GM19239 (cell line): ENCODE data around the gene REPS2.

ENCODE experiments used
- DNase-seq: peaks from one replicate; pipeline ENCODE4 v3.0.0; 2011; ENCODE audit warnings: low spot score; ENCODE audit not compliant: insufficient read length
- FAIRE-seq: peaks from 2 replicates; lab custom pipeline; 2011; peaks lifted over from hg19 to GRCh38; lab: Jason Lieb, UNC

The REPS2 gene

DNA sequence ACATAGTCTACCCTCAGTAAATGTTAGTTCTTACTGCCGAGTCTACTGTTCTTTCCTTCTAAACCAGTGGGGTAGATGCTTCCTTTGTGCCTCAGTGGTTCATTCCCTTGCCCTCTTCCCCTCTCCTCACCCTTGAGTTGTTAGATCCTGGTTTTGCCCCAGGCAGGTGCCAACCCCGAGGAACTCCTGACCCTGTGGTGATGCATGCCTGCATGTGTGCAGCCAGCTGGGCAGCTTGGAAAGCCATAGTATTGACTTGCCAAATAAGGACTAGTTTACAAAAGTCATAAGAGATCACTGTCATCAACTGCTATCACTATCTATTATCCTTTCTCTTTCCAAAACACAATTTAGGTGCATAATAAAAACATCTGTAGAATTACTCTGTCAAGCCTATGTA lies 50.9 kb downstream of the REPS2 start:
- DNase-seq (no peak), FAIRE-seq (no peak)

DNA sequence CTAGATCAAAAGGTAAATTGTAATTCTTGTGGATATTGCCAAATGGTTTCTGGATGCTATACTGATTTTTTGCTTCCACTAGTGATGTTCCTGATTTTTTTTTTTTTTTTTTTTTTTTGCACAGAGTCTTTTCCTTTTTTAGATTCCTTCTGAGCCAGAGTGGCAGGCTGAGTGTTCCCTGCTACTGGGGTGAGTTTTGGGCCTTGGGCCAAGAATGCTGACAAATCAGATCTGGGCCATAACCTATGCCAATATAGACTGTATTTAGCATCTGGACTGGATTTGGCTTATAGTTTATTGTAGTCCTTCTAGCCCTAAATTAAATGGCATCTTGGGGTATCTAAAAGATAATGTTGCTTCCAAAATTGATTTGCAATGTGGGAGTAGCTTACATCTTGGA lies 52.8 kb downstream of the REPS2 start:
- FAIRE-seq (no peak), DNase-seq (no peak)

DNA sequence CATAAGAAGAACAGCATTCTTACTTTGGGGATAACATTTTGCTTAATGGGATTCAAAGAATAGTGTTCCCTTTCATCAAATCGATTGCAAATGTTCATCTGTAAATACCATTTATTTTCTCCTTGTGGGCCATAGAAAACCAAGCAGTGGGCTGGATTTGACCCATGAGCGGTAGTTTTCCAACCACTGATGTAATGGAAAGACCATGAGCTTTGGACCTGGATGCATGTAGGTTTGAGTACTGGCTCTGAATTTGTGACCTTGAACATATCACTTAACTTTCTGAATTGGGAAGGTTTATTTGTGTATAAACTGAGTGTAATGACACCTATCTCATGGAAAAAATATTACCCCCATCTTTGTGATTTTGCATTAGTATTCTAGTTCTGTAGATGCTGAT lies 54.3 kb downstream of the REPS2 start:
- DNase-seq (no peak), FAIRE-seq (no peak)

DNA sequence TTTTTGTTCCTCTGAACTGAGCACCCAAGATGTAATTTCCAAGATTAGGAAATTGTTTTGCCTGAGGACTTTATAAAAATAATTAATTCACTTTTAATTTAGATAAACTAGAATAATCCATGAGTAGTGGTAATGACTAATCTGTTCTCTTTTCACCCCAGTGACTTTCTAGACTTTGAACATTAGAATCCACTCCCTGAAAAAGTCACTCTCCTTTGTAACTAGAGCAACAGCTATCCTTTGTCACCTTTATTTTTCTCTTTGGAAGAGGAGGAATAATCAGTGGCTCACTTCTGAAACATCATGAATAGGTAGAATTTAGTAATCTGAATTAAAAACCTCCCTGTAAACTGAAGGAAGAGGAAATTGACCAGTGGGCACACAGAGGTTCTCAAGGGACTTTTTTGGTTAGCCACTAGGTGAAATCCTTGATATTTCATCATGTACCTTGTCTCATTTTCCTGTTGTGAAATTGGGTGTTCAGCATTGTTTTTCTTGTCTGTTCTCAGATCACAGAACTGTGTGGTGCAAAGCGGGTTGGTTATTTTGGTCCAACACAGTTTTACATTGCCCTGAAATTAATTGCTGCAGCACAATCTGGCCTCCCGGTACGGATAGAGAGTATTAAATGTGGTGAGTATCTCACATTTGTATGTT lies 59.4 kb downstream of the REPS2 start:
- no peak for FAIRE-seq
- no peak for DNase-seq

DNA sequence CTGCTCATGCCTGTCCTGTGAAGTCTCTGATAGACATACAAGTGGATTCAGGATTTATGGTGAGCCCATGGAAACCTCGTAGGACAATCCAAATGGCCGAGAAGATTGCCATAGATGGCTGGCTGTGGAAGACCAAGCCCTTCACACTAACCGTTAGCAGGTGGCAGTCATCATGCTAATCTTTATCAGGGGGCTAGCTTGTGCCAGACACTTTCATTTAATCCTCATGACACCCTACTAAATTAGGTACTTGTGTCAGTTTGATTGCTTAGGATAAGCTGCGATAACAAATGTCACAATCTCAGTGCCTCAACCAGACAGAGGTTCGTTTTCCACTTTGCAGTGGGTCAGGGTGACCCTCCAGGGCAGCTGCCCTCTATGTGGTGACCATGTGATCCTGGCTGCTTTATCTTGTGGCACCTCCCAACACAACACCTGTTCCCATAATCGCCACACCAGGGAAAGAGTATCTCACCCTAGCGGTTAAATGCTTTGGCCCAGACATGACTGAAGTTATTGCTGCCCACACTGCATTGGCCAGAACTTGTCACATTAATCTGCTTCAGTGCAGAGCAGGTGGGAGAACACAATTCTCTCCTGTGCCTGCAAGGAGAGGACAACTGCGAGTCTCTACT lies 60.8 kb downstream of the REPS2 start:
- peak; percentile 2 for DNase-seq

DNA sequence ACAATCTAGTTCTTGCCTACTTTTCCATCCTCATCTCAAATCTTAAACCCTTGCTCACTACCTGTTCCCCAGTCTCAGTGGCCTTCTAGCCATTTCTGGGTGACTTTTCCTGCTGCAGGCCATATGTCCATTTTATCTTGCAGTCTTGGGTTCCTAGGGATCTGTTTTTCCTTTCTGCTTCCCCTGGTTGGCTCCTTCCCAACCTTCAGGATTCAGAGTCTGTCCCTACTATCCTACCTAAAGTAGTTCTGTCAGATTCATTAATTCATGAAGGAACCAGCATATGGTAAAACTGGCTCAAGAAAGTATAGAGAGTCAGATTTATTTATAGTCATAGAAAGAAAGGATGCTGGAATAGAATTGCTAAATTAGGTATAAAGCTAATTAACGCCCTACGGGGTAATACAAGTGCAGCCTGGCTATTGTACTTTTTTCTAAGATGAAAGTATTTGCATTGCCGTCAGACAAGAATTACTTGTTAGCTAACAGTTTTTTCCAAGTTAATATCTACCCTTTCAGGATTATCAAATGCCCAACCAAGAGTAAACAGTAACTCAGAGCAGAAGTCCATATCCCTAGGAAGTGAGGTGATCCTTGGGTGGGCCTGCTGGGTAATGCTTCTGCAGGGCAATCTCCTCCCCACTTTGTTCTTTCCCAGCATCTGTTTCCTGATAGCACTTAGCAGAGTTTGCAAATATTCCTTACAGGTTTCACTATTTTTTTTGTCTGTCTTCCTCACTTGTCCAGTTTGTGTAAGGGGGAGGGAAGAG lies 63.6 kb downstream of the REPS2 start:
- FAIRE-seq (no peak), DNase-seq (no peak)

More for the DNA sequence above, 60.8 kb downstream of the REPS2 start:
- FAIRE-seq = peak; percentile 75

DNA sequence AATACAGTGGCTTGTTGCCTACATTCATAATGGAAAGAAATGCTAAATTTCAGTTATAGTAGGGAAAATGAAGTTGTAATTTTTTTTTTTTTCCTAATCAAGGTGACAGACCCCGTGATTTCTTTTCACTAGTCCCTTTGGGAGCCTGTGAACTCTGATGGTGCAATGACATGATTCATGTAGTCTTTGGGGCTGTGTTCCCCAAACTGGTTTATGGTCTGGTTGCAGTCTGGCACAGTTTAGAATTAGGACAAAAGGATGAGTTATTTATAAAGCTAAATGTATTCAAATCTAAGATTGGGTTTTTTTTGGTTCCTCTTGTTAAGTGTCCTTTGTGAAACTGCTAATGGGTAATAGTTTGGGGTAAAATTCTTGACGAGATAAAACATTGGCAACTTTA lies 66.0 kb downstream of the REPS2 start:
- DNase-seq (no peak), FAIRE-seq (no peak)

DNA sequence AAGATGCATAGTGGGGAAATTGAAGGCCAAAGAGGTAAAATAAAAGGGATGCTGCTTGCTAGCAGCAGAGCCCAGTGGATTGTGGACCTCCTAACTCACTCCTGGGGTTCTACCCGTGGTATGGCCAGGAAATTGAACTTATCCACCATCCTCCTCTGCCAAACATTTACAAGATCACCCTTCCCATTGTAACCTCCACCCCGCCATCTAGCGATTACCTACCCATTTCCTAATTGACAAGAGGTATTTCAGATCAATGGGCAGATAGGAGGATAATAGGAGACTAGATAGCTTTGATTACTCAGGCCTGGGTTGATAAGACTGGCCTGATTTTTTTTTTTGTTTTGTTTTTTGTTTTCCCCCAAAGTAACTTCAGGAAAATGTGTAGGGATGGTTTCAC lies 67.8 kb downstream of the REPS2 start:
- FAIRE-seq (peak; percentile 62), DNase-seq (no peak)

DNA sequence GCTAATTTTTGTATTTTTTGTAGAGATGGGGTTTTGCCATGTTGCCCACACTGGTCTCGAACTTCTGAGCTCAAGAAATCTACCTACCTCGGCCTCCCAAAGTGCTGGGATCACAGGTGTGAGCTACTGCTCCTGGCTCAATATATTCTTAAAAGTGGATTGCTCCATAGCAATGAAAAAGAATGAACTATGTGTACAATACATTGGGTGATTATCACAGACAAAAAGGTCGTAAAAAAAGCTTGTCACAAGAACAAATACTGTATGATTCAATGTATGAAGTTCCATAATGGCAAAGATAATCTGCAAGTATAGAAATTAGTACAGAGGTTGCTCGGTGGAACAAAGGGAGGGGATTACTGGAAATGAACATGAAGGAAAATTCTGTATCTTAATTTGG lies 70.7 kb downstream of the REPS2 start:
- no peak for FAIRE-seq
- no peak for DNase-seq

DNA sequence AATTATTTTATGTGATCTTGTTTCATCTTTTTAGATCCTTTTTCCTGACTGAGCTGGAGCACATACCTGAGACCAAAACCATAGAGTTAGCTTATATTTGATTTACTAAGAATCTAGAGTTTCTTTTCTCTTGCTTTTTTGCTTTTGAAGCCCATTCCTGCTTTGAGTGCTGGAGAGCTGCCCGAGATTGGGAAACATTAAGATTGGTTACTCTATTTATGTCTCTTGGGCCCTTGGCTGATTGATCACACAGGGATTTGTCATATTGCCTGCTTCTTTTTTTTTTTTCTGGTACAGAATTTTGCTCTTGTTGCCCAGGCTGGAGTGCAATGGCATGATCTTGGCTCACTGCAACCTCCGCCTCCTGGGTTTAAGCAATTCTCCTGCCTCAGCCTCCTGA lies 73.9 kb downstream of the REPS2 start:
- FAIRE-seq (no peak), DNase-seq (no peak)

DNA sequence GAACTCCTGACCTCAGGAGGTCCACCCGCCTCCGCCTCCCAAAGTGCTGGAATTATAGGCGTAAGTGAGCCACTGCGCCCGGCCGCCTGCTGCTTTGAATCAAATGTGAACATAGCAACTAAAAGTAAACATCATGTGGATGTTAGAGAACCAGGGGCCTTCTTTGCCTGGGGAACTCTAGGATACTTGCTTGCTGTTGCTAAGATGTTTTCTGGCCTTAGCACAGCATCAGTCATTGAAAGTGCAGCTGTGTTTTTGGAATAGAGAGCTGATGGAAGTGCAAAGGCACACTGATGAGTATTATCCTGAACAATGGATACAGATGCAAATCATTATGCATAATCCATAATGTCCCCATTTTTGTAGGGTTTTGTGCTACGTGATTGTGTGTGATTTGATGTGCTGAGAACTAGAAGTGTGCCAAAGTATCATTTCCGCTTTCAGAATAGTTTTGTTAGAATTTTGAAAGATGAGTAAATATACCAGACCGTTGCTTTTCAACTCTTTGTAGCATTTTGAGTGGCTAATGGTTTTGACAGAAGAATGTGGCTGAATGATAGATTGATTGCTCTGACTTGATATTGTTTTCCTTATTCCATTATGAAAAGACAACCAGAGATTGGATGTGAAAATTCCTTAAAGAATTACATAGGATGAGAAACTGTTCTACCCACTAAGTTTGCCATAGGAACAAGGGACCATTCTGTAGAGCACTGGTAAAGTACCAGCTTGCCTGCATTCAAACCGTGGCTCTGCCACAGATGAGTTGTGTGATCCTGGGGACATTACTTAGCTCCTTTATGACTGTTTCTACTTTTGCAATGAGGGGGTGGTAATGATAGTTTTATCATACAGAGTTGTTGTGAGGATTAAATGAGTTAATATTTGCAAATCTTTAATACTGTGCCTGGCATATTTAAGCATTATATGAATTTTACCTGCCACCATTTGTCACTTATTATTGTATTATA lies 74.7 kb downstream of the REPS2 start:
- peak; percentile 40 for FAIRE-seq
- no peak for DNase-seq

DNA sequence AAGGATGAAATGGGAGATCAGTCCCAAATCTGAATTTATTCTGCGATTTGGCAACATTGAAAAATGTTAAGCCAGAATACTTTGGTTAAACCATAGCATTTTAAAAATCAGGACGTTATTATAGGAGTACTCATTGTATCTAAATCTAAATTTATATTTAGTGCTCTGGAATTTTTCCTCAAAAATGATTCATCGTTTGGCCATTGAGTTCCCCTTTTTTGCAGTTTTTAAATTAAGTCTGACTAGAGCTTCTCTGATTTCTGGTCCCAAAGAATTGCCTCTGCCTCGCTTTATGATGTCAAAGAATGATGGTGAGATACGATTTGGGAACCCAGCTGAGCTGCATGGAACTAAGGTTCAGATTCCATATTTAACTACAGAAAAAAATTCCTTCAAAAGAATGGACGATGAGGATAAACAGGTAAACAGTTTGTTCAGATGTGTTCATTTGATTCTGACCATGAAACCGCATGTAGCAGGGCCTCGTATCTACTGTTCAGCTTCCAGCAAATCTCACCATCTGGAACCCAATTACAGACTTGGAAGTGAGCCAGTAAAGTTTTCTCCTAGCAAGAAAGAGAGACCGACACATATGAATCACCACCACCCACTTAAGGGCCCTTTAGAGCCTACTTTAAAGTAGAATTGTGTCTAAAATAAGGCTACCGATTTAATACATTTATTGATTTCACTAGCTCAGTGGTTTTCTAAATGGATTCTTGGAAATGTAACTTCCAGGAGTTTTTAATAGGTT lies 75.6 kb downstream of the REPS2 start:
- FAIRE-seq (peak; percentile 35), DNase-seq (no peak)

DNA sequence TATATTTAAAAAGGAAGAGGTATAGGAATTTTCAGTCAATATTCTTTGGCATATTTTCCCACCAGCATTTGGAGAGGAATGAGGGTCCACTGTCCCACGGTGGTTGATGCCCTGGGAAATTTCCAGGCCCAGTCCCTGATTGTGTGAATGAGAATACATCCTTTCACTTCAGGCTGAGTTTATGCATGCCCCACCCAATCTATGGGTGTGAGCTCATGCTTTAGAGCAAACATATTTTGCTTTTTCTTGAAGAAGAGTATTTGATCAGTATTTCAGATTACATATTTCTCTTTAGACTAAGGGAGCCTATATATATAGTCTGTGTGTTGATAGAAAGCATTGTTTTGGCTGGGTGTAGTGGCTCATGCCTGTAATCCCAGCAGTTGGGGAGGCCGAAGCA lies 77.2 kb downstream of the REPS2 start:
- no peak for DNase-seq
- no peak for FAIRE-seq

DNA sequence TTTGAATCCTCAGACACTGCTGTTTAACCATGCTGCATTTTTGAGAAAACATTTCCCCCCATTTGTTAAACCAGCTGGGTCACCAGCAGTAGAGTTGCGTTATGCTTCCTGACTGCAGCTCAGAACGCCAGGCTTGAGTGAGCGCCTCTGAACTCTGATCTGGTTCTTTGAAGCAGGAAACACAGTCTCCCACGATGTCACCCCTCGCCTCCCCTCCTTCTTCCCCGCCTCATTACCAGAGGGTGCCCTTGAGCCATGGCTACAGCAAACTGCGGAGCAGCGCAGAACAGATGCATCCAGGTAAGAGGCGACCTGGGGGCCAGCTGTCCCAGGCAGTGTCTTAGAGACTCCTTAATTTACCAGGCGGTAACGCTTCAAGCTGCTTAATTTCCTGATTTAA lies 78.4 kb downstream of the REPS2 start:
- DNase-seq (no peak), FAIRE-seq (no peak)

DNA sequence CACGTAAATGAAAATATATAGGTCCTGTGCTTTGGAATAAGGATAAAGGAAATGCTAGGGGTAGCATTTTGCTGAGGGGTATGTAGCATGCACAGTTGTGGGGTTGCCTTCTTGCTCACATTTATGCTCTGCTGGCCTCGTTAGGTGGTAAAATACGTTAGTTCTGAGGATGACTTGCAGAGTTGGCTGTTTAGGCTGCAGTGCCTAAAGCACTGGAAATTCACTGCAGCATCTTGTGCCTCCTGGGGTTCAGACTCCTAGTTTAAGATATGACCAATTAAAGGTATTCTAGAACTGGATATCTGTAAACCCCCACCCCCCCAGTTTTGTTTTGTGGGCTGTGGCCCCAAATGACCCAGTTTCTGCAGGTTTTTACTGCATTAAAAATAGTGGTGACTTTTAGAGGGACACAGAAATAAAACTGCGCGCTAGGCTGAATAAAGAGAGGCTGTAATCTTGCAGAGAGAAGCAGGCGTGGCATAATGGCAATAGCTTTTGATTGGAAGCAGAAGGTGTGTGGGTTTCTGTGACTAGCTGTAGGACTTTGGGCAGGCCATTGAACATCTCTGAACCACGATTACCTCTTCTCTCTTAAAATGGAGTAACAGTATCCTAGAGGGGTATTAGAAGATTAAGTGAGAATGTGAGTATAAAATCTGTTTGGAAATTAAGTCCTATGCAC lies 79.3 kb downstream of the REPS2 start:
- no peak for FAIRE-seq
- DNase-seq = no peak

DNA sequence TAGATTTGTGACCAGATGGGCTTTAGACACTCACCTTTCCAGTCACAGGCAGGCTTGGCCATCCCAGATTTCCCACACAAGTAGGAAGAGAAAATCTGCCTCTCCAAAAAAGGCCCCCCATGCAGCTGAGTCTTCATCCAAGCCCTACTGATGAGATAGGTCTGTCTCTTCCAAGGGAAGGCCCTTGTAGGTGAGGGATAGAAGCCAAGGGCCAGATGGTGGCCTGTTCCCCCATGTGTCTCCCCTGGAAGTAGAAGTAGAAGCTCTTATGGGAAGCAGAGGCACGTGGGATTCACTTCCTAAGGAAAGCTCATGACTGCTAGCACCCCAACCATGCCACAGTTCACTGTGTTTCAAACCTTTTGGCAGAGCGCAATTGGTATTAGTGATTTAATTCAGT lies 81.5 kb downstream of the REPS2 start:
- no peak for DNase-seq
- no peak for FAIRE-seq

DNA sequence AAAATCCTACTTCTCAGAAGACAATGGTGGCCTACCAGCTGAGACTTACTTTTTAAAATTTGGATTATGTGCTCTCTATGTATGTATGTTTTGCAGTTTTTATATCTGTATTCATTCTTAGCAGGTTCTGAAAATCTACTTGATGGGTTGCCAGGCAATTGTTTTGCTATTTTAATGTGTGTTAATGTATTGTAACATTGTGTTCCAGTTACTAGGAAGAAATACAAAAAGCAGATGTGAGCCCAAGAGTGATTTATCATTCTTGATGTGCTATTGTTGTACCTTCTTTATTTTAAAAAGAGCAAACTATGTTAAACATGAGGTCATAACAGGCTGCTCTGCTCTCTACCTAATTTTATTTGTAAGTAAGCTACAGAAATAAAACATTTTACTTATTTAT lies 81.9 kb downstream of the REPS2 start:
- FAIRE-seq = no peak
- no peak for DNase-seq

DNA sequence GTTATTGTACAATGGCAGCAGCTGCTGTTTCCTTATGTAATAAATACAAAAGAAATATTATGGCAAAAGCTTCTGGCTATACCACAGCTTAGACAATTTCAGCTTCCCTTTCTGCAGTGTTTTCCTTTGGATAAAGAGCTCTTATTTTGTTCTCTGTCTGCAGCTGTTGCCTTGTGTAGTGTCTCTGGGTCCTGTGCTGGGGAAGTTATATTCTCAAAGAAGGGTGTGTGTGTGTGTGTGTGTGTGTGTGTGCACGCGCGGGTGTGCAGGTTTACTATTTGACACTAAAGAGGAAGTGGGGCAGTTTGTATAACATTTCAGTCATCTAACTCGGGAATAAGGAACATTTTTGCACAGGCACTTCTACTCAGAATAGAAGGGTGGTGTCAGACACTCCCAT lies 83.6 kb downstream of the REPS2 start:
- DNase-seq (no peak), FAIRE-seq (no peak)

DNA sequence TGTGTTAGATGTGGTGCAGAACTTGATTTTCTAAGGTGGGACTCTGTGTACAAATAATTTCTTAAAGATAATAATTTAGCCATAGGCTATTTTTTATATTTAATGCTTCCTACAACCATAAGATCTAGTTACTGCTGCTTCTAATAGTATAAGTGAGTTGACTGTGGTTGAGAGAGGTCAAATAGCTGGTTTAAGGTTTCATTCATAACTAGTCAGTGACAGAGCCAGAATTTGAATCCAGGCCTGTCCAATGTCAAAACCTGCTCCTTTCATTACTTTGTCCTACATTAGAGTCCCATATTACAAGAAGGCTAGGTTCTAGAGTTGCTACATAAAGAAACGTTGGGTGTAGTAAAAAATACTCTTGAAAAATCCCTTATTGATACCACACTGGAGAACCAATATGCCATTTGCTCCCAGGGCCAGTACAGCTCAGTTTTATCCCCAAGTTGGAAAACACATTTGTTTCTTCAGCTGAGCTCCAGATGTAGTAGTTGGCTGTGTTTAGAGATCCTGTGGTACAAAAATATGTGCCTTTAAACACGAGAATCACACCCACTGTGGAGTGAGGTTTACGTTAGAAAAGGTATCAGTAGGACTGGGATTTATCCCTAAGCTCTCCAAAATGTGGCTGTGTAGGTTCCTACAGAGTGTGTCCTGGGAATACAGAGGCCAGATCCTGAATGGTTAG lies 84.3 kb downstream of the REPS2 start:
- no peak for DNase-seq
- no peak for FAIRE-seq
